ENCODE results near the gene SEPTIN5. TPM values are rescaled to one million over a fixed set of nuclear protein-coding genes. Genes with fewer than 3 reads are reported as not detected.

SEPTIN5 gene
- total RNA-seq, 1 donor, result 20.9 TPM

- Histone ChIP-seq H3K4me3 (ENCODE audit: low read length) (no peak overlapping the region), H3K4me1 (ENCODE audit: insufficient read depth, low read length) (peaks cover 23% of the 10 kb centered on the region), H3K9me3 (ENCODE audit: low read depth, low read length) (no peaks in the 10 kb centered on the region), H3K27me3 (ENCODE audit: insufficient read depth, low read length) (peaks cover 73% of the 10 kb centered on the region)
These were observed 45.2 kb downstream of the SEPTIN5 start for GRCh38 chr22:19759427-19760057.

- Histone ChIP-seq H3K9me3 (ENCODE audit: low read depth, low read length) (no peaks in the 10 kb centered on the region), H3K4me3 (ENCODE audit: low read length) (no peak within 1 kb of the TSS), H3K4me1 (ENCODE audit: insufficient read depth, low read length) (peaks cover 23% of the 10 kb centered on the region), H3K27me3 (ENCODE audit: insufficient read depth, low read length) (peaks cover 76% of the 10 kb centered on the region)
These were observed 46.0 kb downstream of the SEPTIN5 start, which contains the start of gene TBX1 for GRCh38 chr22:19760058-19760950. Gene TBX1 (plus strand): TSS chr22:19760778. CDS start chr22:19760844, 66 bp downstream.

GRCh38 chr22:19760951-19761724 lies 46.8 kb downstream of the SEPTIN5 start:
- H3K4me3 ChIP-seq (ENCODE audit: low read length), result no peak overlapping the region
- no peaks in the 10 kb centered on the region for H3K9me3 ChIP-seq (ENCODE audit: low read depth, low read length)
- peaks cover 74% of the 10 kb centered on the region for H3K27me3 ChIP-seq (ENCODE audit: insufficient read depth, low read length)
- H3K4me1 ChIP-seq (ENCODE audit: insufficient read depth, low read length), result peaks cover 19% of the 10 kb centered on the region

- Histone ChIP-seq H3K27me3 (ENCODE audit: insufficient read depth, low read length) (peaks cover 74% of the 10 kb centered on the region), H3K4me3 (ENCODE audit: low read length) (no peak overlapping the region), H3K9me3 (ENCODE audit: low read depth, low read length) (no peaks in the 10 kb centered on the region), H3K4me1 (ENCODE audit: insufficient read depth, low read length) (peaks cover 15% of the 10 kb centered on the region)
These were observed 47.6 kb downstream of the SEPTIN5 start for GRCh38 chr22:19761725-19762567.

GRCh38 chr22:19762568-19763457 lies 48.5 kb downstream of the SEPTIN5 start:
- Histone ChIP-seq H3K27me3 (ENCODE audit: insufficient read depth, low read length) (peaks cover 76% of the 10 kb centered on the region), H3K4me3 (ENCODE audit: low read length) (no peak overlapping the region), H3K4me1 (ENCODE audit: insufficient read depth, low read length) (peaks cover 17% of the 10 kb centered on the region), H3K9me3 (ENCODE audit: low read depth, low read length) (no peaks in the 10 kb centered on the region)

GRCh38 chr22:19763458-19764298 lies 49.4 kb downstream of the SEPTIN5 start:
- H3K27me3 ChIP-seq (ENCODE audit: insufficient read depth, low read length), result peaks cover 78% of the 10 kb centered on the region
- H3K4me1 ChIP-seq (ENCODE audit: insufficient read depth, low read length), result peaks cover 17% of the 10 kb centered on the region
- H3K9me3 ChIP-seq (ENCODE audit: low read depth, low read length), result no peaks in the 10 kb centered on the region
- no peak overlapping the region for H3K4me3 ChIP-seq (ENCODE audit: low read length)

- no peaks in the 10 kb centered on the region for H3K9me3 ChIP-seq (ENCODE audit: low read depth, low read length)
- peaks cover 77% of the 10 kb centered on the region for H3K27me3 ChIP-seq (ENCODE audit: insufficient read depth, low read length)
- H3K4me1 ChIP-seq (ENCODE audit: insufficient read depth, low read length), result peaks cover 17% of the 10 kb centered on the region
These were observed 49.9 kb downstream of the SEPTIN5 start for GRCh38 chr22:19764299-19764593.

GRCh38 chr22:19764636-19765476 lies 50.6 kb downstream of the SEPTIN5 start:
- H3K27me3 ChIP-seq (ENCODE audit: insufficient read depth, low read length), result peaks cover 76% of the 10 kb centered on the region
- H3K4me1 ChIP-seq (ENCODE audit: insufficient read depth, low read length), result peaks cover 11% of the 10 kb centered on the region
- no peaks in the 10 kb centered on the region for H3K9me3 ChIP-seq (ENCODE audit: low read depth, low read length)
- H3K4me3 ChIP-seq (ENCODE audit: low read length), result no peak overlapping the region

More at GRCh38 chr22:19764299-19764593, 49.9 kb downstream of the SEPTIN5 start:
- no peak overlapping the region for H3K4me3 ChIP-seq (ENCODE audit: low read length)

- H3K9me3 ChIP-seq (ENCODE audit: low read depth, low read length), result no peaks in the 10 kb centered on the region
- peaks cover 11% of the 10 kb centered on the region for H3K4me1 ChIP-seq (ENCODE audit: insufficient read depth, low read length)
- no peak overlapping the region for H3K4me3 ChIP-seq (ENCODE audit: low read length)
- peaks cover 78% of the 10 kb centered on the region for H3K27me3 ChIP-seq (ENCODE audit: insufficient read depth, low read length)
These were observed 51.4 kb downstream of the SEPTIN5 start for GRCh38 chr22:19765477-19766239.

GRCh38 chr22:19766240-19766510 lies 51.9 kb downstream of the SEPTIN5 start:
- no peak overlapping the region for H3K4me3 ChIP-seq (ENCODE audit: low read length)
- peaks cover 78% of the 10 kb centered on the region for H3K27me3 ChIP-seq (ENCODE audit: insufficient read depth, low read length)
- no peaks in the 10 kb centered on the region for H3K9me3 ChIP-seq (ENCODE audit: low read depth, low read length)
- peaks cover 11% of the 10 kb centered on the region for H3K4me1 ChIP-seq (ENCODE audit: insufficient read depth, low read length)

- H3K4me1 ChIP-seq (ENCODE audit: insufficient read depth, low read length), result peaks cover 11% of the 10 kb centered on the region
- H3K9me3 ChIP-seq (ENCODE audit: low read depth, low read length), result no peaks in the 10 kb centered on the region
- H3K27me3 ChIP-seq (ENCODE audit: insufficient read depth, low read length), result peaks cover 78% of the 10 kb centered on the region
- H3K4me3 ChIP-seq (ENCODE audit: low read length), result no peak overlapping the region
These were observed 52.5 kb downstream of the SEPTIN5 start for GRCh38 chr22:19766511-19767426.
